ENCODE results near the gene SUSD4. TPM values are rescaled to one million over a fixed set of nuclear protein-coding genes. Genes with fewer than 3 reads are reported as not detected.

Gene SUSD4
- total and polyA plus RNA-seq, 2 donors (not counting 3 experiments of a cell fraction or from before 2014, with no cell fraction given) = not detected

- H3K79me2 ChIP-seq (ENCODE audit: control insufficient read depth, insufficient read depth, low read length) = no peaks in the 10 kb centered on the region
- H3K4me1 ChIP-seq (ENCODE audit: control insufficient read depth, extremely low read depth, insufficient read depth, low read length) = no peaks in the 10 kb centered on the region
- dilution Hi-C loops (cut with MboI; ENCODE audit: extremely low pct_ligation_motif_present, low sequenced_read_pairs) (no loop called here), intact Hi-C loops (cut with micrococcal nuclease) (no loop called here)
- no TSS peak for BruUV-seq (replicated peaks)
- no peak for TF ChIP-seq GATA2 (IDR thresholded peaks at IDR 0.05; ENCODE audit: insufficient read depth, insufficient read length, low read depth, low read length)
- no peak for TF ChIP-seq EZH2 (IDR thresholded peaks at IDR 0.05; ENCODE audit: borderline replicate concordance, low read depth, low read length, severe bottlenecking)
- TF ChIP-seq POLR2AphosphoS5 (IDR thresholded peaks at IDR 0.05; ENCODE audit: insufficient read depth, low read depth, low read length) = no peak
- no peak for TF ChIP-seq MAX (IDR thresholded peaks at IDR 0.05; ENCODE audit: insufficient read depth, insufficient read length)
- TF ChIP-seq CTCF (IDR thresholded peaks at IDR 0.05; ENCODE audit: extremely low read depth in 1 of 2, insufficient read depth in 1 of 2, low read depth in 1 of 2, low read length in 2 of 2) = no peak
- no peak for TF ChIP-seq FOS (IDR thresholded peaks at IDR 0.05; ENCODE audit: borderline replicate concordance, insufficient read depth, low read length)
- TF ChIP-seq MYC (IDR thresholded peaks at IDR 0.05; ENCODE audit: low read depth, low read length) = no peak
- H3K9me1 ChIP-seq (replicated peaks; ENCODE audit: control insufficient read depth, extremely low read depth, insufficient read depth, low read length) = no peaks in the 10 kb centered on the region
- DNase-seq (ENCODE audit: low read depth, low spot score) (no peak), FAIRE-seq (no peak)
- H3K27ac ChIP-seq (ENCODE audit: insufficient read depth, low read depth, low read length) = no peak overlapping the region
- ChIA-PET POLR2A (no interaction called here), CTCF (no interaction called here)
- no peak overlapping the region for H3K4me3 ChIP-seq (replicated peaks in 1 of 3; ENCODE audit: insufficient read depth in 1 of 3, low read depth in 1 of 3, low read length in 3 of 3)
- peaks cover 0 to 2% of the 10 kb centered on the region in 2 experiments for H3K27me3 ChIP-seq (ENCODE audit: control insufficient read depth in 2 of 2, insufficient read depth in 2 of 2, low read length in 2 of 2)
- H4K20me1 ChIP-seq (replicated peaks; ENCODE audit: control insufficient read depth, extremely low read depth, insufficient read depth, low read length) = no peaks in the 10 kb centered on the region
- H3K4me2 ChIP-seq (ENCODE audit: insufficient read depth, low read length) = no peak overlapping the region
- no peak overlapping the region for H2AFZ ChIP-seq (ENCODE audit: low read depth, low read length)
- no peaks in the 10 kb centered on the region for H3K36me3 ChIP-seq (ENCODE audit: control insufficient read depth in 2 of 2, extremely low read depth in 1 of 2, insufficient read depth in 2 of 2, low read length in 2 of 2)
- H3K9me3 ChIP-seq (replicated peaks; ENCODE audit: control insufficient read depth, insufficient read depth, low read length) = no peaks in the 10 kb centered on the region
- no peak overlapping the region for H3K9ac ChIP-seq (replicated peaks; ENCODE audit: extremely low read depth, insufficient read depth, low read length)
These were observed 104.5 kb downstream of the SUSD4 start for GRCh38 chr1:223259462-223259861.
